ENCODE data around the gene TLK2.

DNA sequence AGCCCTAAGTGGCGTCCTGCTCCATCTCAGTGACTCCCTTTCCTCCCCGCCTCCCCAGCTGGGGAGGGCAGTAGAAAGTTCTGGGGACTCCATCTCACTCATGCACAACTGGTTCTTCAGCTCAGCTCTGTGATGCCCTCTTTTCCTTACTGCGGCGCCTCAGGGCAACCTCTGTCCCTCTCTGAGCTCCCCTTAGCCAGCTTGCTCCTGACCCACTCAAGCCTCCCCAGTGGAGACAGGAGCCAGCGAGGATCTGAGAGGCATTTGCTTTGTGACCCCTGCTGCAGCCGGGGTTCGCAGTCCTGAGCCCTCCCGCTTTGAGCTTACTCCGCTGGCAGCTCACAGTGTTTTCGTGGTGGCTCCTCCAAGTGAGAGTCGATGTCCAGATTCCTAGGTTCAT lies 142.6 kb downstream of the TLK2 start:
- TF ChIP-seq POLR2AphosphoS5 (IDR thresholded peaks at IDR 0.05; ENCODE audit: low read depth, low read length) (no peak), TCF7L2 (IDR thresholded peaks at IDR 0.05; ENCODE audit: low read depth, low read length) (no peak), SIN3A (IDR thresholded peaks at IDR 0.05; ENCODE audit: borderline replicate concordance, insufficient read depth, low read depth, low read length) (no peak)
- TF ChIP-seq, protein P1, sequence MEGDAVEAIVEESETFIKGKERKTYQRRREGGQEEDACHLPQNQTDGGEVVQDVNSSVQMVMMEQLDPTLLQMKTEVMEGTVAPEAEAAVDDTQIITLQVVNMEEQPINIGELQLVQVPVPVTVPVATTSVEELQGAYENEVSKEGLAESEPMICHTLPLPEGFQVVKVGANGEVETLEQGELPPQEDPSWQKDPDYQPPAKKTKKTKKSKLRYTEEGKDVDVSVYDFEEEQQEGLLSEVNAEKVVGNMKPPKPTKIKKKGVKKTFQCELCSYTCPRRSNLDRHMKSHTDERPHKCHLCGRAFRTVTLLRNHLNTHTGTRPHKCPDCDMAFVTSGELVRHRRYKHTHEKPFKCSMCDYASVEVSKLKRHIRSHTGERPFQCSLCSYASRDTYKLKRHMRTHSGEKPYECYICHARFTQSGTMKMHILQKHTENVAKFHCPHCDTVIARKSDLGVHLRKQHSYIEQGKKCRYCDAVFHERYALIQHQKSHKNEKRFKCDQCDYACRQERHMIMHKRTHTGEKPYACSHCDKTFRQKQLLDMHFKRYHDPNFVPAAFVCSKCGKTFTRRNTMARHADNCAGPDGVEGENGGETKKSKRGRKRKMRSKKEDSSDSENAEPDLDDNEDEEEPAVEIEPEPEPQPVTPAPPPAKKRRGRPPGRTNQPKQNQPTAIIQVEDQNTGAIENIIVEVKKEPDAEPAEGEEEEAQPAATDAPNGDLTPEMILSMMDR (IDR thresholded peaks at IDR 0.05) = no peak
- TF ChIP-seq, protein P2, sequence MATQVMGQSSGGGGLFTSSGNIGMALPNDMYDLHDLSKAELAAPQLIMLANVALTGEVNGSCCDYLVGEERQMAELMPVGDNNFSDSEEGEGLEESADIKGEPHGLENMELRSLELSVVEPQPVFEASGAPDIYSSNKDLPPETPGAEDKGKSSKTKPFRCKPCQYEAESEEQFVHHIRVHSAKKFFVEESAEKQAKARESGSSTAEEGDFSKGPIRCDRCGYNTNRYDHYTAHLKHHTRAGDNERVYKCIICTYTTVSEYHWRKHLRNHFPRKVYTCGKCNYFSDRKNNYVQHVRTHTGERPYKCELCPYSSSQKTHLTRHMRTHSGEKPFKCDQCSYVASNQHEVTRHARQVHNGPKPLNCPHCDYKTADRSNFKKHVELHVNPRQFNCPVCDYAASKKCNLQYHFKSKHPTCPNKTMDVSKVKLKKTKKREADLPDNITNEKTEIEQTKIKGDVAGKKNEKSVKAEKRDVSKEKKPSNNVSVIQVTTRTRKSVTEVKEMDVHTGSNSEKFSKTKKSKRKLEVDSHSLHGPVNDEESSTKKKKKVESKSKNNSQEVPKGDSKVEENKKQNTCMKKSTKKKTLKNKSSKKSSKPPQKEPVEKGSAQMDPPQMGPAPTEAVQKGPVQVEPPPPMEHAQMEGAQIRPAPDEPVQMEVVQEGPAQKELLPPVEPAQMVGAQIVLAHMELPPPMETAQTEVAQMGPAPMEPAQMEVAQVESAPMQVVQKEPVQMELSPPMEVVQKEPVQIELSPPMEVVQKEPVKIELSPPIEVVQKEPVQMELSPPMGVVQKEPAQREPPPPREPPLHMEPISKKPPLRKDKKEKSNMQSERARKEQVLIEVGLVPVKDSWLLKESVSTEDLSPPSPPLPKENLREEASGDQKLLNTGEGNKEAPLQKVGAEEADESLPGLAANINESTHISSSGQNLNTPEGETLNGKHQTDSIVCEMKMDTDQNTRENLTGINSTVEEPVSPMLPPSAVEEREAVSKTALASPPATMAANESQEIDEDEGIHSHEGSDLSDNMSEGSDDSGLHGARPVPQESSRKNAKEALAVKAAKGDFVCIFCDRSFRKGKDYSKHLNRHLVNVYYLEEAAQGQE (IDR thresholded peaks at IDR 0.05; ENCODE audit: insufficient read depth in 1 of 2, low read depth in 2 of 2, low read length in 1 of 2) = no peak

All from Panc1 (cell line).